ENCODE results near the gene CCN5.
"Not testable (repeated sequence)": the region's sequence is repeated elsewhere in the genome, so short reads cannot be mapped to it uniquely, and the experiment has no call there.

CCN5 gene

GRCh38 chr20:44695674-44696300 is 19.4 kb upstream of the CCN5 start:
- no peak for DNase-seq

GRCh38 chr20:44696315-44696714 is 18.9 kb upstream of the CCN5 start:
- no peak for DNase-seq

- DNase-seq, result not testable (repeated sequence)
Measured at GRCh38 chr20:44697041-44697440, 18.1 kb upstream of the CCN5 start.

- no peak for DNase-seq
Measured at GRCh38 chr20:44698351-44698750, 16.8 kb upstream of the CCN5 start.

- DNase-seq, result no peak
Measured at GRCh38 chr20:44700306-44700705, 14.9 kb upstream of the CCN5 start.

- peak; percentile 72 for DNase-seq
Measured at GRCh38 chr20:44701118-44701857, 13.9 kb upstream of the CCN5 start.

GRCh38 chr20:44701858-44702256 is 13.3 kb upstream of the CCN5 start:
- no peak for DNase-seq

- DNase-seq, result no peak
Measured at GRCh38 chr20:44702776-44703175, 12.4 kb upstream of the CCN5 start.

- no peak for DNase-seq
Measured at GRCh38 chr20:44703183-44703925, 11.8 kb upstream of the CCN5 start.

GRCh38 chr20:44703956-44704488 is 11.1 kb upstream of the CCN5 start:
- no peak for DNase-seq

- DNase-seq, result no peak
Measured at GRCh38 chr20:44704551-44704971, 10.6 kb upstream of the CCN5 start.

GRCh38 chr20:44705364-44706094 is 9.6 kb upstream of the CCN5 start:
- no peak for DNase-seq

GRCh38 chr20:44706301-44707017 is 8.7 kb upstream of the CCN5 start:
- DNase-seq, result no peak

GRCh38 chr20:44707018-44707579 is 8.1 kb upstream of the CCN5 start:
- no peak for DNase-seq

GRCh38 chr20:44709380-44709779 is 5.8 kb upstream of the CCN5 start:
- no peak for DNase-seq

- DNase-seq, result no peak
Measured at GRCh38 chr20:44709797-44710196, 5.4 kb upstream of the CCN5 start.

- DNase-seq, result no peak
Measured at GRCh38 chr20:44711237-44711636, 3.9 kb upstream of the CCN5 start.

GRCh38 chr20:44714102-44714700 is 968 bp upstream of the CCN5 start:
- DNase-seq, result no peak

GRCh38 chr20:44715499-44716308 is 535 bp downstream of the CCN5 start:
- DNase-seq, result no peak

- DNase-seq, result no peak
Measured at GRCh38 chr20:44716309-44717106, 1.3 kb downstream of the CCN5 start.
